Right renal cortex interstitium (tissue), 3 donors: Measurements from ENCODE around the gene PIK3IP1. TPM values are rescaled to one million over a fixed set of nuclear protein-coding genes. Genes with fewer than 3 reads are reported as not detected.
"Not testable (repeated sequence)": the region's sequence is repeated elsewhere in the genome, so short reads cannot be mapped to it uniquely, and the experiment has no call there.

ENCODE experiments used
- DNase-seq, 3 donors: peaks; one replicate each; pipeline ENCODE4 v3.0.0-alpha.2; 2013; ENCODE audit warnings: low read depth in 3 of 3, low spot score in 2 of 3
- polyA plus RNA-seq, 3 donors: library from polyadenylated mRNA; unstranded; fragments of 120-200 nt; gene quantifications; one replicate each; pipeline ENCODE4 v1.2.1, GENCODE V29; 2013; ENCODE audit not compliant: insufficient read length in 3 of 3

The PIK3IP1 gene
- 10 to 100 TPM; 12.1 to 14.8 (median 12.9) TPM for polyA plus RNA-seq

- DNase-seq: peak in 2 of 3 donors; percentile 67 to 70
Observed at GRCh38 chr22:31292236-31292989, at the start of gene PIK3IP1. Gene PIK3IP1, minus strand, starts transcription at chr22:31292488. Its CDS starts 144 bp downstream, at chr22:31292344.

- no peak for DNase-seq
Observed at GRCh38 chr22:31341386-31342088, 49.2 kb upstream of the PIK3IP1 start.

GRCh38 chr22:31340765-31341247 lies 48.5 kb upstream of the PIK3IP1 start:
- no peak for DNase-seq

- DNase-seq: no peak
Observed at GRCh38 chr22:31340360-31340759, 48.1 kb upstream of the PIK3IP1 start.

- no peak for DNase-seq
Observed at GRCh38 chr22:31339148-31339832, 47.0 kb upstream of the PIK3IP1 start.

- no peak for DNase-seq
Observed at GRCh38 chr22:31337178-31337577, 44.9 kb upstream of the PIK3IP1 start.

GRCh38 chr22:31334329-31334728 lies 42.0 kb upstream of the PIK3IP1 start:
- no peak for DNase-seq

- no peak for DNase-seq
Observed at GRCh38 chr22:31333641-31334040, 41.4 kb upstream of the PIK3IP1 start.

- DNase-seq: no peak
Observed at GRCh38 chr22:31332886-31333285, 40.6 kb upstream of the PIK3IP1 start.

GRCh38 chr22:31332010-31332409 lies 39.7 kb upstream of the PIK3IP1 start:
- no peak for DNase-seq

GRCh38 chr22:31329453-31330215 lies 37.3 kb upstream of the PIK3IP1 start:
- DNase-seq: no peak

- no peak for DNase-seq
Observed at GRCh38 chr22:31329029-31329428, 36.7 kb upstream of the PIK3IP1 start.

- DNase-seq: no peak
Observed at GRCh38 chr22:31328544-31328960, 36.3 kb upstream of the PIK3IP1 start.

GRCh38 chr22:31327806-31328543 lies 35.7 kb upstream of the PIK3IP1 start:
- DNase-seq: no peak

GRCh38 chr22:31326877-31327276 lies 34.6 kb upstream of the PIK3IP1 start:
- no peak for DNase-seq

GRCh38 chr22:31323578-31324550 lies 31.6 kb upstream of the PIK3IP1 start:
- DNase-seq: no peak

- DNase-seq: no peak
Observed at GRCh38 chr22:31321421-31321820, 29.1 kb upstream of the PIK3IP1 start.

- not testable (repeated sequence) for DNase-seq
Observed at GRCh38 chr22:31314220-31314619, 21.9 kb upstream of the PIK3IP1 start.
